Cardiac muscle cell (in vitro differentiated cells and primary cell): ENCODE data around the gene BMP8A. TPM values are rescaled to one million over a fixed set of nuclear protein-coding genes. Genes with fewer than 3 reads are reported as not detected.
"Not testable (repeated sequence)": the region's sequence is repeated elsewhere in the genome, so short reads cannot be mapped to it uniquely, and the experiment has no call there.

Experiments used
- DNase-seq, 2 donors: peaks; one replicate each; pipeline versions ENCODE4 v3.0.0 to v3.0.0-alpha.2; 2010 to 2017; ENCODE audit warnings: low read depth in 1 of 2, low spot score in 1 of 2
- H3K27ac ChIP-seq: fragments of 200-600 bp; sonication (generic); 2 replicates; pipeline ENCODE4 v1.5.1; 2016
- H3K27me3 ChIP-seq: fragments of 200-600 bp; sonication (generic); 2 replicates; pipeline ENCODE4 v1.6.0; 2016; ENCODE audit warnings: control low read depth
- H3K36me3 ChIP-seq: fragments of 200-600 bp; sonication (generic); 2 replicates; pipeline ENCODE4 v1.5.1; 2016; ENCODE audit warnings: control low read depth
- H3K4me1 ChIP-seq: fragments of 200-600 bp; sonication (generic); 2 replicates; pipeline ENCODE4 v1.8.1; 2017; ENCODE audit warnings: low read depth, mild to moderate bottlenecking, mixed run types
- H3K4me3 ChIP-seq: fragments of 200-600 bp; sonication (generic); 2 replicates; pipeline ENCODE4 v1.5.1; 2016; ENCODE audit warnings: mild to moderate bottlenecking
- H3K9me3 ChIP-seq: fragments of 200-600 bp; sonication (generic); 2 replicates; pipeline ENCODE4 v1.5.1; 2017; ENCODE audit warnings: low read depth, mild to moderate bottlenecking, control low read depth
- polyA plus RNA-seq: library from polyadenylated mRNA; unstranded; fragments of >200 nt; fragmentation: Nextera tagmentation; extraction: Ambion mirVana; gene quantifications from 2 replicates; pipeline ENCODE4 v1.2.1, GENCODE V29; 2016
- total RNA-seq: library from RNA; depleted of rRNA; stranded (reverse); fragments of >200 nt; gene quantifications from 2 replicates; pipeline ENCODE4 v1.2.3, GENCODE V29; 2016
- TF ChIP-seq, protein P1 (sequence below): IDR thresholded peaks from 2 replicates; pipeline ENCODE4 v1.5.1; 2012; ENCODE audit warnings: low read depth, mild to moderate bottlenecking, low read length

BMP8A gene
- total and polyA plus RNA-seq, 2 experiments from 2014 or later, result 0.09 to 0.70 TPM

DNA sequence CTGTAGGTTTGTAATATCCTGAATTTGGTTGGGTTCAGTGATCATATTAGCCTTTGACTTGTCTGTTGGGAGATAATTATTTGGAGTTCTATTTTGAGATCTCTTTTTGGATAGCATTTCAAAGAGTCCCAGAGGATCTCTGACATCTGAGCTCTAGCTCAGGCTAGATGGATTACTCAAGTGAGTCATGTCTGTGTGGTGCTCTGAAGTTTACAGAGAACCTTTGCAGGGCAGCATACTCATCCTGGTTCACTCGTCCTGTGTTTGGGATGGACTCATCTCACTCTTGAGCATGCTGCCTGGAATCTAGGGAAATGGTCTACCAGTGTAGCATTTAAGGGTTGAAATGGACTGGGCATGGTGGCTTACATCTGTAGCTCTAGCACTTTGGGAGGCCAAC is 29.4 kb upstream of the BMP8A start:
- TF ChIP-seq, protein P1, sequence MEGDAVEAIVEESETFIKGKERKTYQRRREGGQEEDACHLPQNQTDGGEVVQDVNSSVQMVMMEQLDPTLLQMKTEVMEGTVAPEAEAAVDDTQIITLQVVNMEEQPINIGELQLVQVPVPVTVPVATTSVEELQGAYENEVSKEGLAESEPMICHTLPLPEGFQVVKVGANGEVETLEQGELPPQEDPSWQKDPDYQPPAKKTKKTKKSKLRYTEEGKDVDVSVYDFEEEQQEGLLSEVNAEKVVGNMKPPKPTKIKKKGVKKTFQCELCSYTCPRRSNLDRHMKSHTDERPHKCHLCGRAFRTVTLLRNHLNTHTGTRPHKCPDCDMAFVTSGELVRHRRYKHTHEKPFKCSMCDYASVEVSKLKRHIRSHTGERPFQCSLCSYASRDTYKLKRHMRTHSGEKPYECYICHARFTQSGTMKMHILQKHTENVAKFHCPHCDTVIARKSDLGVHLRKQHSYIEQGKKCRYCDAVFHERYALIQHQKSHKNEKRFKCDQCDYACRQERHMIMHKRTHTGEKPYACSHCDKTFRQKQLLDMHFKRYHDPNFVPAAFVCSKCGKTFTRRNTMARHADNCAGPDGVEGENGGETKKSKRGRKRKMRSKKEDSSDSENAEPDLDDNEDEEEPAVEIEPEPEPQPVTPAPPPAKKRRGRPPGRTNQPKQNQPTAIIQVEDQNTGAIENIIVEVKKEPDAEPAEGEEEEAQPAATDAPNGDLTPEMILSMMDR, result no peak
- DNase-seq, result no peak
- H3K36me3 ChIP-seq, result peaks cover 99% of the 10 kb centered on the region
- H3K9me3 ChIP-seq, result no peaks in the 10 kb centered on the region
- no peak overlapping the region for H3K4me3 ChIP-seq
- H3K4me1 ChIP-seq, result no peaks in the 10 kb centered on the region
- no peak overlapping the region for H3K27ac ChIP-seq
- no peaks in the 10 kb centered on the region for H3K27me3 ChIP-seq

GRCh38 chr1:39466413-39467107 is 24.9 kb upstream of the BMP8A start:
- peaks cover 94% of the 10 kb centered on the region for H3K36me3 ChIP-seq
- no peaks in the 10 kb centered on the region for H3K9me3 ChIP-seq
- H3K27me3 ChIP-seq, result no peaks in the 10 kb centered on the region
- no peaks in the 10 kb centered on the region for H3K4me1 ChIP-seq
- TF ChIP-seq, protein P1, result no peak
- no peak overlapping the region for H3K27ac ChIP-seq
- no peak overlapping the region for H3K4me3 ChIP-seq
- no peak for DNase-seq

- H3K4me3 ChIP-seq, H3K9me3 ChIP-seq, H3K27ac ChIP-seq, H3K27me3 ChIP-seq, DNase-seq, H3K4me1 ChIP-seq: not testable (repeated sequence)
- H3K36me3 ChIP-seq, result peaks cover 91% of the 10 kb centered on the region
These were observed 24.2 kb upstream of the BMP8A start for GRCh38 chr1:39467108-39467720.

DNA sequence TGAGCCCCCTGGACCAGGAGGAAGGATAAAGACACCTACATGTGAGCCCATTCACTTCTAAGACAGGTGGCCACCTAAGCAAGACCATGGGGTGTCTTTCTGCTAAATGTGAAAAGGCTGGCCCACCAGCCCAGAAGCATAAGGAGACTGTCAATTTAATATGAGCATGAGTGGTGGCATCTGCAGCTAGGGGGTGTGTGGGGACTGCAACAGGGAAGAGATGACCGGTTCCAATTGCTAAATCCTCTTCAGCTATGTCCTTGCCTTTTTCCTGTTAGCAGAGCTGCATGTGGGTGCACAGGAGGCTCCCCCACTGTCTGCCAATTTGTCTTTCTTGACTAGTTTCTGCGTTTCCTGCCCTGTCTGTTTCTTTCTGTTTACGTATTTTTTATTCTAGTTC is 22.3 kb upstream of the BMP8A start:
- Histone ChIP-seq H3K27me3 (no peaks in the 10 kb centered on the region), H3K4me1 (peaks cover under 1% of the 10 kb centered on the region), H3K9me3 (no peaks in the 10 kb centered on the region), H3K36me3 (peaks cover 75% of the 10 kb centered on the region), H3K4me3 (no peak overlapping the region), H3K27ac (no peak overlapping the region)
- no peak for DNase-seq
- TF ChIP-seq, protein P1, result no peak

GRCh38 chr1:39470040-39470439 is 21.4 kb upstream of the BMP8A start:
- H3K27ac ChIP-seq, result no peak overlapping the region
- no peaks in the 10 kb centered on the region for H3K27me3 ChIP-seq
- TF ChIP-seq, protein P1, result no peak
- H3K9me3 ChIP-seq, result no peaks in the 10 kb centered on the region
- H3K36me3 ChIP-seq, result peaks cover 66% of the 10 kb centered on the region
- no peak overlapping the region for H3K4me3 ChIP-seq
- no peak for DNase-seq
- peaks cover 9% of the 10 kb centered on the region for H3K4me1 ChIP-seq

DNA sequence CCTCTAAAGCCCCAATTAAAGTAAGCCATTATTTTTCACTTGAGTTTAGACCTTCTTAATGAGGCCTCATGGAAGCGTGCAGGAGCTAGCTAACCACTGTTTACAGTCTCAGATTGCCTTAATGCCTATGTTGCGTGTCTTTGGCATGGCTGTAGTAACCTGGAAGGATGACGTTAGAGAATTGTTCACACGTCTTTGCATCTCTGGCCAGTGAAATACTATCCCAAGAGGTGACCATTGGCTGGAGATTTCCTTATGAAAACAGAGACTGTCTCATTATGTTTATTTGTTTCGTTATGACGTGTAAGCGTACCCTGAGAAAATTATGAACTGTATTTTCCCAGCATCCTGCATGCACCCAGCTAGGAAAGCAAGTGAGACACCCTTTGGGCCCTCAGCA is 18.6 kb upstream of the BMP8A start:
- Histone ChIP-seq H3K4me1 (peaks cover 10% of the 10 kb centered on the region), H3K4me3 (no peak overlapping the region), H3K9me3 (no peaks in the 10 kb centered on the region), H3K27ac (no peak overlapping the region), H3K27me3 (no peaks in the 10 kb centered on the region), H3K36me3 (peaks cover 40% of the 10 kb centered on the region)
- TF ChIP-seq, protein P1, result no peak
- DNase-seq, result no peak
